Cortex of kidney (tissue), 1 donor: ENCODE data around the gene PRKAG2.
"Not testable (repeated sequence)": the region's sequence is repeated elsewhere in the genome, so short reads cannot be mapped to it uniquely, and the experiment has no call there.

ENCODE experiments used
- DNase-seq: peaks from one replicate; lab custom pipeline; 2025; lab: John Stamatoyannopoulos, UW

Gene PRKAG2

GRCh38 chr7:151801291-151801690, 75.6 kb downstream of the PRKAG2 start:
- DNase-seq, result no peak

- no peak for DNase-seq
Measured at GRCh38 chr7:151800861-151801260, 76.1 kb downstream of the PRKAG2 start.

- no peak for DNase-seq
Measured at GRCh38 chr7:151800391-151800790, 76.5 kb downstream of the PRKAG2 start.

GRCh38 chr7:151799506-151799905, 77.4 kb downstream of the PRKAG2 start:
- no peak for DNase-seq

GRCh38 chr7:151798851-151799448, 78.0 kb downstream of the PRKAG2 start:
- DNase-seq, result no peak

GRCh38 chr7:151797667-151798307, 79.1 kb downstream of the PRKAG2 start:
- not testable (repeated sequence) for DNase-seq

- no peak for DNase-seq
Measured at GRCh38 chr7:151796871-151797537, 79.9 kb downstream of the PRKAG2 start.

- DNase-seq, result no peak
Measured at GRCh38 chr7:151796091-151796870, 80.6 kb downstream of the PRKAG2 start.

GRCh38 chr7:151795168-151795811, 81.6 kb downstream of the PRKAG2 start:
- no peak for DNase-seq

GRCh38 chr7:151794508-151795167, 82.3 kb downstream of the PRKAG2 start:
- no peak for DNase-seq

- DNase-seq, result no peak
Measured at GRCh38 chr7:151793991-151794507, 82.9 kb downstream of the PRKAG2 start.

- DNase-seq, result no peak
Measured at GRCh38 chr7:151793531-151793951, 83.4 kb downstream of the PRKAG2 start.

GRCh38 chr7:151792636-151793035, 84.3 kb downstream of the PRKAG2 start:
- DNase-seq, result no peak

- DNase-seq, result no peak
Measured at GRCh38 chr7:151792086-151792485, 84.8 kb downstream of the PRKAG2 start.

GRCh38 chr7:151790830-151791620, 85.9 kb downstream of the PRKAG2 start:
- DNase-seq, result no peak

GRCh38 chr7:151790095-151790829, 86.7 kb downstream of the PRKAG2 start:
- DNase-seq, result no peak

GRCh38 chr7:151789380-151789947, 87.5 kb downstream of the PRKAG2 start:
- no peak for DNase-seq

- no peak for DNase-seq
Measured at GRCh38 chr7:151787348-151787747, 89.6 kb downstream of the PRKAG2 start.

- no peak for DNase-seq
Measured at GRCh38 chr7:151786936-151787335, 90.0 kb downstream of the PRKAG2 start.
